ENCODE measurements around the gene TCF7L2.
"Not testable (repeated sequence)": the region's sequence is repeated elsewhere in the genome, so short reads cannot be mapped to it uniquely, and the experiment has no call there.

The TCF7L2 gene

DNA sequence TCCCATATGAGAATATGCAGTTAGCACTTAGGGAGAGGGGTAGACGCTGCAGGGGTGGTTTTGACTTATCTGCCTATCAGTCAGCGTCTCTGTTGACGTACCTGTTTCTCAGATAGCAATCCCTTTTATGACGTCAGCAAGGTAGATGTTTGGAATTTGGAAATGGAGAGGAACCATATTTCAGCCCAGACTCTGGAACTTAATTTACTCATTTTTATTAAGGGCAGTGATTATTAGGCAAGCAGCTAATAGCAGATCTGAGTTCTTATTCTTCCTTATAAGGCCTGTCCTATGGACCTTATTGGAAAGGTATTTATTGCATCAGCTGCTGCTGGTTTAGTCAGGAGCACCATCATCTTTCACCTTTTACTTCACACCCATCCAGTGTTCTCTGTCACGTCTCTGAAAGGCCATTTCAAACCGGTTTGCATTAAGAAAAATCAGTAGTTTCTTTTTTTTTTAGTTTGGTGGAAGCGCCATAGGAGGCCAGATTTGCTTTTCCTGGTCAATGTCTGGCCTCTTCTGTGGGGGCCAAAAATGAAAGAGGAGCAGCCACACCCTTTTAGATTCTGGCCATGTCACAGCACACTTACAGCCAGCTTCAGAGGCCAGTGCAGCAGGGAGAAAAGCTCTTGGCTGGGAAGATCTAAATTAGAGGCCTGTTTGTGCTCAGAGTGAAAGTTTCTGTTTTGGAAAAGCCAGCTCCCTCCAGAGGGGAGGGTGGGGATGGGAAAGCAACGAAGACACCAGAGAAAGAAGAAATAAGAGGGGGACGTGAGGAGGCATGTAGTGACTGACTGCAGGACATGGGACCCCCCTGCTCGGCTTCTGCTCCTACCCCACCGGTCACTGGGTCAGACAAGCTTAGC lies 146.3 kb downstream of the TCF7L2 start:
- DNase-seq (ENCODE audit: low spot score): no peak

DNA sequence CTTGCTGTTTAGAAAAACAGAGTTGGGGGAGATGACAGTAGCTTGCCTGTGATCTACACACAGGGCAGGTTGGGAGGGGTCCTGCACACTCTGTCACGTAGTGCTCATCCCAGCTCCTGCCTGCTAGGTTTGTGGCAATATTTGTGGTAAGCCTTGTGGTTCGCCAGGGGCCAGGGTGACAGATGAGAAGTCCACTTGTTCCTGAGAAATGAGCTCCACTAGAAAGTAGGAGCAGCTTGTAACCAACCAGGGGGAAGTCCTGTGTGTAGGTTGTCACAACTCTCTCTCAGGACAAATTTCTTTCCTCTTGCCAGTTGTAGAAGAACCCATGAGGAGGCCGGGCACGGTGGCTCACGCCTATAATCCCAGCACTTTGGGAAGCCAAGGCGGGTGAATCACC lies 147.0 kb downstream of the TCF7L2 start:
- DNase-seq (ENCODE audit: low spot score): no peak

DNA sequence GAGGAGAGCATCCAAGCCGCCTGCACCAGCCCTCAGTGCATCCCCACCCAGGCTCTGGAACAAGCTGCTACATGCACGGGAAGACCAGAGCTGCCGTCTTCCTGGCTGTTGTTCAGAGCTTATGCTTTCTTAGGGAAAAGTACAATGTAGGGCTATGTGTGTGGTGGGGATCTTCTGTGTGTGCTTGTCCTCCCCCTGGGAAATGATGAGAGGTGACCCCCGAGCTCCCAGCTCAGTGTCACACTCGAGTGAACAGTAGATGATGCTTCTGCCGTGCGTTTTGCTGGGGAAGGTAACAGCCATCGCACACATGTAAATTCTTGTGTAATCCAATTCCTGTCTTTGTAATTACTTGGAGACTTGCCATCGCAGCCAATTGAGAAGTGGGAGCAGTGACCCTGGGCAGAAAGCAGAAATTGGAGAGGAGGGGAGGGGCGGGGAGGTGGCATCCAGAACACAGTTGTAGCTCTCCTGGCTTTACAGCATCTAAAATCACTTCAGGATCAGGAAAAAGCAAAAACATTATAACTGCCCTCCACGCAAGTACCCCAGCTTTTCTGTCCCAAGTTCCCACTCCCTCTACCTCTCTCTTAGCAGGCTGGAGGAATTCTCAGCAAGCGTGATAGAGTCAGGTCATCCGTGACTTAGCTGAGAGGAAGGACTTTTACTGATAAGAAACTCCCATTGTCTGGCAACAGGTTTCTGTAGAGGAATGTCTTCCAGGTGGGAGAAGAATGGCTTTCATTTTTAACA lies 149.6 kb downstream of the TCF7L2 start:
- no peak for DNase-seq (ENCODE audit: low spot score)

DNA sequence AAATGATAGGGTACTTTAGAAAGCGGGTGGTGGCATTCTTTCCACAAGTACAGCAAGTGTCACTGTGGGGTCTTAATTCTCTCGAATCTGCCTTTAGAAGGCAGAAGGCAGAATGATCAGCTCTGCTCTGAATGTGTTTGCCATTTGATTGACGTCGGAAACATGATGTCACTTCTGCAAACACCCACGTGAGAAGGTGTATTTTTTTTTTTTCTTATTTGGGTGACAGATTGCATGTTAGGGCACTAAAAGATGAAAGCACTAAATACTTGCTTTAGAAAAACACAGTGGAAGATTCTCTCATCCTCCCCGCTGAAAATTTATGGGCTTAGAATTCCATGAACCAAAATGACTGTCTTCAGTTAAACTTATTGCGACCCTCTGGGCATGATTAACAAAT lies 150.2 kb downstream of the TCF7L2 start:
- no peak for DNase-seq (ENCODE audit: low spot score)

DNA sequence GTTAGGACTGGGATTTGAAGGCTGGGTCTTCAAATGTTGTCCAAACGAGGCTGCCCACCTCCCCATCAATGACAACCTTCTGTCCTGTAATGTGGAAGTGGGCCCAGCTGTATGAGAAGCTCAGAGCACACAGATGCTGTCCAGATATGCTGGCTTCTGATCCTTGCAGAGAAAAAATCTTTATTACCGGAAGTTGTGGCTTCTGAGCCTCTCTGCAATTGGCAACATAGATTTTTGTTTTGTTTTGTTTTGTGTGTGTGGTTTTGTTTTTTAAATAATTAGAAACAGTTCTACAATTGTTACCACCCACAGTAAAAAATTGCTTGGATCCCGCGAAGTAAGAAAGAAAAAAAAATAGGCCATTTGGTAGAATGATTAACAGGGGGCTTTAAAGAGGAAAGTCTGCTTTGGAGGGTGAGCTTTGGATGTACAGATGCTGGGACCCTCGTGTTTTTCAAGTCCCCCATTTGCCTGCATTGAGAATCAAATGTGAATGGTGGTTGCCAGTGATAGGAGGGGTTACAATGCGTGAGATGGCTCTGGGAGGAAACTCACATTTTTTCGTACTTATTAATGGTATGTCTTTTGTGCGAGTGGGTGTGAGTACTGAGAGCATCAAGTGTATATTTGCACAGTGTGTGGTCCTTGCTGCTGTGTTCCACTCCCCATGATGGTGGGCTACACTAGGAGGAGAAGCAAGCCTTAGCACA lies 153.2 kb downstream of the TCF7L2 start:
- no peak for DNase-seq (ENCODE audit: low spot score)

DNA sequence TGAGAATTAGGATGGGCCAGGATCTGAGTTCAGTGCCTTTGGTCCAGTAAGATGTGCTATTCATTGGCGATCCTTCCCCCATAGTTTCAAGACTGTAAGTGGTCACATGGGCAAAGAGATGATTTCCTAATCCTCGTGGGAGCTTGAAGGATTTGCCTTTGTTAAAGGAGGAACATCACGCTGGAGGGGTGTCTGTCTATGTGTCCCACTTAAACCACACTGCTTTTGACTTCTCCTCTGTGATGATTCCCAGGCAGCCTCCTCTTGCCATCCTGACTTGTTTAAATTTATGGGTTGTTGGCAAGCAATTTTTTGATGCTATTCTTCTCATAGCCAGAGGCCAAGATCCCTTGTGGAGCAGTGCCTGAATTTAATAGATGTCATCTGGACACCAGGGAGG lies 154.0 kb downstream of the TCF7L2 start:
- DNase-seq (ENCODE audit: low spot score): no peak

DNA sequence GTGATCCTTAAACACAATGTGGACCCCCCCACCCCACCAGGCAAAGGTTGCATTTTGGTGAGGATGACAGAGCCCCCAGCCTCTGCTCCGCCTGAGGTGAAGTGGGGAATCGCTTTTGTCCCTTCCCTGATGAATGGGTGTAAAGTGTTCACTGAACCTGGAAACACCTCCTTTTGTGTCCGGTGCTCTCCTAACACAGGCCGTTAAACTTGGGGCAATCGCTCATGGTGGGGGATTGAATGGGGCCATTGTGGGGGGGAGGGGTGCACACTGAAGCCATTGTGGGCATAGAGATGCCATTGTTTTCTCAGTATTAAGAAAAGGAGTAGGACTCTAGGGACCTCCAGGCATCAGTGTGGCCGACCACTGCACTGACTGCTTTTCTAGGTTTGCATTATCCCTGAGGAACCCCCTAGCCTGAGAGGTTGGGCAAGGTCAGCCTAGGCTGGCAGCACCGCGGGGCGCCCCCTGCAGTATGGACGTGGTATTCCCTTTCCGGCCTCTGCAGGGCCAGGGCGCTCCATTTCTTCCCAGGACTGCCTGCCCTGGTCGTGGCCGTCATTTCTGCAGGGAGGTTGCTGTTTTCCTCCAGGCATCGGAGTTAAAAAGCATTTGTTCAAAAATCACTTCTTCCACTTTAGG lies 158.3 kb downstream of the TCF7L2 start:
- peak; percentile 32 for DNase-seq (ENCODE audit: low spot score)

DNA sequence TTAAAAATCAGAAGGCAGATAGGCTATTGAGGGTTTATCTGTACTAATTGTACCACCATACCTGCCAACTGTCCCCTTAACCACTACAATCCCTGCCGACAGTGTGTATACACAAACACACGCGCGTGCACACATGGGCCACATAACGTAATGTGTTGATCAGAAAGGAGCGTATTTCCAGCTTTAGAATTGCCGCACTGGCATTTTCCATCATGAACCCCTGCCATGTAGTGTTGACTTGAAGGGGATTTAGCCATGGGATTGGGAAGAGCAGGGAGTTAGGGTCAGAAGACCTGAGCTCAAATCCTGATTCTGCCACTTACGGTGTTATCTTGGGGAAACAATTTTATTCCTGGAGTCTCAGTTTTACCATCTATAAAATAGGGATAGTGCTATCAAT lies 158.9 kb downstream of the TCF7L2 start:
- DNase-seq (ENCODE audit: low spot score): no peak

DNA sequence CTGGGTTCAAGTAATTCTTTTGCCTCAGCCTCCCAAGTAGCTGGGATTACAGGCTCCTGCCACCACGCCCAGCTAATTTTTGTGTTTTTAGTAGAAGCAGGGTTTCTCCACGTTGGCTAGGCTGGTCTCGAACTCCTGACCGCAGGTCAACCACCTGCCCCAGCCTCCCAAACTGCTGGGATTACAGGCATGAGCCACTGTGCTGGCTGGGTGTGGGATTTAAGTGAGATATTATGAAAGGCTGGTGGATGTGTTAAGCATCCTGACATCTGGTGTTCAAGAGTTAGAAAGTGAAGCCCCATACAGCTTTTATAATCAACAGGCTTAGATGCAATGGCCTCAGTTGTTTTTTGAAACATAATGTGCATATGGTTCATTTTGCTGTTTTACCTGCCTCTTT lies 159.4 kb downstream of the TCF7L2 start:
- DNase-seq (ENCODE audit: low spot score): not testable (repeated sequence)

DNA sequence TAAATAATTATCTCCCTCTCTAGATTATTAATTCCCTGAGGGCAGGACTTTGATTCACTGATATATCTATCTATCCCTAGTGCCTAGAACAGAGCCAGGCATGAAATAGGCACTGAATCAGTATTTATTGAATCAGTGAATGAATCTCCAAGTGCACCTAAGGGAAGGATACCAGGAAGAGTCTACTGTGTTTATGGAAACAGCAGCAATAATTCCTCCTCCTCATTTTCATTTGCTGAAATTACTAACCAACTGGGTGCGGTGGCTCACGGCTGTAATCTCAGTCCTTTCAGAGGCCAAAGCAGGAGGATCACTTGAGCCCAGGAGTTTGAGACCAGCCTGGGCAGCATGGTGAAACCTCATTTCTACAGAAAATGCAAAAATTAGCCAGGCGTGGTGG lies 161.2 kb downstream of the TCF7L2 start:
- DNase-seq (ENCODE audit: low spot score): no peak

DNA sequence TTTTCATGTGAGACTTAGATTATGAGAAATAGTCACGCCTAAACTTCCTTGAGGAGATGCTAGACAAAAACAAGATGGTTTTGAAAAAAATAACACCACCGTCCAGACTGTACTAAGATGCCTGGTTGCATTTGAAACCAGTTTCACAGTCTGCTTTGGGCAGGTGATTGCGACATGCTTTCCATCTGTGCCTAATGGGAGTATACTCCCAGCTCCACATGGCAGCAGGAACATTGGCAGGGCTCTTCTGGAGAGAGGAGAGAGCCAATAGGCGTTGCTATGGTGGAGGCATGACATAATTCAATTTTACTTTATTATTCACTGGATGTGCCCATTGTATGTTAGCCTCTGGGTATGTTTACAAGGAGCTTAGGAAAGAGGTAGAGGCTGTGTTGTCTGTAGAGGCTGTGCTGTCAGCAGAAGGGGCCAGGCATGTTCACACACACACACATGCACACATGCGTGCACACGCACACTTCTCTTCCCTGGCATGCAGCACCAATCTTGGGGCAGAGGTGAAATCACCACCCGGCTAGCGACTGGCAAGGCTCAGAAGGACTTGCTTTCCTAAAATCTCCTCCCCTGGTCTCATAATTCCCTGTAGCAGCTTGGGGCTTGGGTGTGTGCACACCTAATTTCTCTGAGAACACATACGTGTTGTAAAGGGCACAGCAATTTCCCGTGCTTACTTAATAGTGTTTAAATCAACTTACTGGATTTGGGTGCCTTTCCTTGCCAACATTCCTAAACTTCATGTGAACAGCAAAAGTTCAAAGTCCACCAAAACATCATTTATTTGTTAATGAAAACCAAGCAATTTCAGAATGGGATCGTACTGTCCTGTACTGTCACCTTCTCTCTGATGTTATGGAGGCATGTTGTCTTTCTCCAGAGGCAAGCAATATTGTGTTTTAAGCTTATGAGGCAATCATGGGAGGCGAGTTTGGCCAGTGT lies 162.1 kb downstream of the TCF7L2 start:
- no peak for DNase-seq (ENCODE audit: low spot score)

DNA sequence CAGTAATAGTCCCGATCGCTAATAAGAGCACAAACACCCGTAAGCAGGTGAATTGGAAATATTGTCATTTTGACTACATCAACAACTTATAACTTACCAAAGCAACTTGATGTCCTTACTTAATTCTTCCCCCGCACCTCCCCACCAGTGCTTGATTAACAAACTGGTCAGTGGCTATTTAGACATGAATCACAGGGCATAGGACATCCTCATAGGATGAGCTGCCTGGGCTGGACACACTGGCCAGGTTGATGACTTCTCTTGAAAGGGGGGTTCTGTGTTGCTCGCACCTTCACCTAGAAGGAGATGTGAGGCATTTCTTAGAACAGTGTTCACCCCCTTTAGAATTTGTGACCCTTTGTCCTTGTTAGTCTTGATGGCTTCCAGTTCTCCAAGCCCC lies 163.2 kb downstream of the TCF7L2 start:
- no peak for DNase-seq (ENCODE audit: low spot score)

DNA sequence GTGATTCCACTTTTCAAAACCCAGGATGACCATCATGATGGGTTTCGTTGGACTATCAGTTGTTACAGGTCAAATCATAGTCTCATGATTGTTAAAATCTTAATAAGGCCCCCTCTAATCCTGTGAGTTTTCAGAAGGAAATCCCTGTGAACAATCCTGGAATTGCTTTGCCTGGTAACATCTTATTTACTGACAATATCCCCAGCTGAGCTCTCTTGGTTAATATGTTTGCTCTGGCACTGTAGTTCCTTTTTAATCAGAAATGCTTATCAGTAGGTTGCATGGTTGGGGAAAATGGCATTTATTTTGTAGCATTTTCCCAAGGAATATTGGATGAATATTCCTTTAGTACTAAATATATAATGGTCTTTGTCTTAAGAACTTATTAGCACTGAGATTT lies 163.9 kb downstream of the TCF7L2 start:
- DNase-seq (ENCODE audit: low spot score): no peak

DNA sequence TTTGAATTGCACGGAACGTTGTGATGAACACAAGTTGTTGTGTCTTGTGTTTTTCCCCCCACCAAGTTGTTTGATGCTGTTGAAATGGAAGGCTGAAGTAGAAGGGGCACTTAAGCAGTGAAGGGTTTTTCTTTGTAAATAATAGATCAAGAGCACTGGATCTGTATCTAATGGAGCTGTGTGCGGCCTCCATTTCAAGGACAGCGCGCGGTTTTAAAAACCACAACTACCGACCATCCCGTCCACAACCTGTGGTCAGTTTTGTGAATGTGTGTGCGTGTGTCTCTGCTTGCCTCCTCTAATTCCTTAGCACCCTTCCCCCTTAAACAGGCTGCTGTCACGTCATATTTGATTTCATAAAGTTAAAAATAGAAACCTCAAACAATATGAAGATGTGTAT lies 165.5 kb downstream of the TCF7L2 start:
- DNase-seq (ENCODE audit: low spot score): no peak

DNA sequence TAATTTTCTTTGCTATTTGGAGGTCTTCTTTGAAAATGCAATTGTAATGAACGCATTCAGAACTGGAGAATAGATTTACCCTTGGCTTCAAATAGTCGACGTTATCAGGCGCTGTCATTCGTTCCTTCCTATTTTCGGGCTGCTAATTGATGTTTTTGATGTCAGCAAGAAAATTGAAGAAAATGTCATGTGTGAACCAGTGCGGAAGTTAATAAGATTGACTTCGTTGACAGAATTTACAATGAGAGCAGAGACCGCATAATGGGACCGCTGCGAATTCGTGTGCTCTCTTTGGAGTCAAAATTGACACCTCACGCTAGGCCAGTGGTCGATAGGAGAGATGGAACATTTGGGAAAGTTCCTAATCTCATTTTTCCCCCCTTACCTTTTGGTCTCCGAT lies 168.8 kb downstream of the TCF7L2 start:
- DNase-seq (ENCODE audit: low spot score): no peak

DNA sequence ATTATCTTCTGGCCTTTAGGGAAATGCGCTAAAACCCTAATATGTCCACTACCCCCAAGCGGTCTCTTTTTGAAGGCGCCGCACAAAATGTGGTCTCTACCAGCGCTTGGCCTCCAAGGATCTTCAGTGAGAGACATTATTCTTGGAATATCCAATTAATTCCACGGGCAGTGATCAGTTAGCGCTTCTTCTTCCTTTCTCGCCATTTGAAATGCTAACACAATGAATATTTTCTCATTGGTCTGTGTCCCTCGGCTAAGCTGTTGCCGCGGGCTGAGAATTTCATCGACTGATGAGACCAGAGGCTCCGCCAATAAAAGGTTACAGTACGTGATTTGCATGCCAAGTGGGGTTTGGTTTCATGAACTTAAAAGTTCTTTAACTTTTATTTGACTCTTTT lies 169.8 kb downstream of the TCF7L2 start:
- DNase-seq (ENCODE audit: low spot score): no peak

DNA sequence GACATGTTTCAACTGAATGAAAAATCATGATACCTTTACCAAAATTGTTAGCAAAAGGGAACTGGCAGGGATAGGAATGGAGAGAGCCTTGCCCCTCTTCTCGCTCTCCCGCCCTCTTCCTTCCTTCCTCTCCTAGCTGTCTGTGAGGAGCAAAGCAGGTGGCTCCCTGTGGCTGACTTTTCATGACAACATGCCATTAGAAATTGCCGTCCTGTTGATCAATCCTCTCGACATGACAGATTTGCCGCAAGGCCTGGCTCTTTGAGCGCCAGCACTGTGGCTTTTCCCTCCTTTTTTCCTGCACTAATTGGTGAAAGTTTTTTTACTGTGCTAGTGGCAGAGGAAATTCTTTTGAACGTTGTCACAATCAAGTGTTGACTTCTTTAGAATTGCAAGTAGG lies 171.1 kb downstream of the TCF7L2 start:
- no peak for DNase-seq (ENCODE audit: low spot score)

DNA sequence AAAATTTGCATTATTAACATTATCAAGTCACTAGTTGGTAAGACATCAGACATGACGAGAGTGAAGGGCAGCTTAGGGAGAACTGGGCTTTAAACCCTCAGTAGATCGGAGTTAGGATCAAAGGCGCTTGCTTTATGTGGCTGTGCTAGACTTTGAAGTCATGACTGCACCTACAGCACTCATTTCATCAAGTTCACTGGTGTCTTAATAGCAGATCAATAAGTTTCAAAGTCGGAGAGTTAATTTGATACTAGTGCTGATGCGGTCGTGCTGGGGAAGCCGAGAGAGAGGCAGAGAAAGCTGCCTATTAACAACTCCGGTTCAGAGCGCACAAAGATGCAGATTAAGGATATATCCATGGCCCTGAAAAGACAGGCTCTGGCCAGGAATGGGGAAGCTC lies 172.9 kb downstream of the TCF7L2 start:
- no peak for DNase-seq (ENCODE audit: low spot score)

DNA sequence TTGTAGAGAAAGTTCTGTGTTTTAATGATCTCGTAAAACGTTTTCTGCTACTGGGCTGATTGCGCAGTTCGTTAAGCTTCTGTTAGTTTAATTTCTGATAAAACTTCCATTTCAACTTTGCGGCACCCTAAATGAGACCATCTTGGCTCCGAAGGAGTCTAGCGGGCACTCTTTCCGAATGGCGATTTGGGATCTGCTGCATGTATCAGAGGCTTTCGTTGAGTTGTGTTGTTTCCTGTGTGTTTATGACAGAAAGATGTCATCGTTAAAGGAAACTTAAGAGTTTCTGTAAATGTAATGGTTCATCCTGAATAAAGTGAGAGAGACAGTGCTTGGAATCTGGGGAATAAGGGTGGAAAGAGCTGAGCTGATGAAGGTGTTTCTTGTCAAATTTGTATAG lies 174.7 kb downstream of the TCF7L2 start:
- no peak for DNase-seq (ENCODE audit: low spot score)

DNA sequence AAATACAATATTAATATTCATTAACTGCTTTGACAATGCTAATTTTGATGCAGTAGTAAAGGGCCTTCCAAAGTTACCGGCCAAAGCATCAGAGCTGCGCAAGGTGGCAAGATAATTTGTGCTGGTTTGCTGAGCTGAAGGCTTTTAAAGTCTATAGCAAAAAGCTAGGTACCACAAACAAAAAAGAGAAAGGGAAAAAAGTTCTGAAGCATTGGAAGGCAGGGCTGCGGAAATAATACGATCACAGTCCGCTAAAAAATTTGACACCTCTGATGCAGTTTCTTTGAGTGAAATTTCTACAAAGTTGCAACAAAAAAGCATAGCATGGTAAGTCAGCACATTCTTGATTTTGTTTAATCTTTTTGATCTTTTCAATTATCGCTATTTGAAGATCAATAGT lies 175.6 kb downstream of the TCF7L2 start:
- no peak for DNase-seq (ENCODE audit: low spot score)
